GM21825 (cell line): ENCODE measurements around the gene PIK3C3.
"Not testable (repeated sequence)": the region's sequence is repeated elsewhere in the genome, so short reads cannot be mapped to it uniquely, and the experiment has no call there.

Experiments
- ATAC-seq: cut with Tn5 transposase; IDR thresholded peaks from one replicate; pipeline ENCODE4 v1.9.1; 2021; ENCODE audit warnings: mild to moderate bottlenecking, moderate library complexity; ENCODE audit not compliant: unreplicated experiment

Gene PIK3C3

DNA sequence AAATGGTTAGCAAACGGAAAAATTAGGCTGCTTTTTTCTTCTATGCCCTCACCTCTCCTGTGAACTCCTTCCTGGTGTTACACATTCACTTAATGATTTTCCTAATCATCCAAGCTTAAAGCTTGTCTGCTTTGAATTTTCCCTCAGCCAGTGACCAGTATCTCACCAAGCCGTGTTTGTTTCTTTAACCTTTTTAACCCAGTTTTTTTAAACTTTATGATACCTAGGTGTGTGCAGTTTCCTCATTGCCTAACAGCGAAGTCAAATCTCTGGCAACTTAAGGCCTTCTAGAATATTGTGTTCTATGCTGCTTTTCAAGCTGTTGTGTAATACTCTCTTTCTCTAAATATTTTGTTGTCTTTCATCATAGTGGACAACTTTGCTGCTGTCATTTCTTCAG is 113.0 kb downstream of the PIK3C3 start:
- no peak for ATAC-seq

DNA sequence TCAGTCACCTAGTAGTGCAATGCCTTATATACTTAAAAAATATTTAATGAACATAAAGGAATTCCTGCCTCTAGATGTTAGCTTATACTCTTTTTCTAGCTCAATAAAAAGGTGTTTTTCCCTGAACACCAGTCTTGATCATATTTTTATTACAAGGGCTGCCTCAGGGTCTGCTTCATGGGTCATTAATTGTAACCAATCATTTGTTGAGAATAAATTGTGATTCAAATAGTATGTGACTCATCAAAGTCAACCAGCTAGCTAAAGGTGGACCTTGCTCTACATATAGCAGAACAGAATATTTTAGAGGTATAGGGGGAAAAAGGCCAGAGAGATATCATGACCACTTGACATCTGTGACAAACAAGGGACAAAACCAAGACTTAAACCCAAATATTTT is 114.0 kb downstream of the PIK3C3 start:
- ATAC-seq: no peak

DNA sequence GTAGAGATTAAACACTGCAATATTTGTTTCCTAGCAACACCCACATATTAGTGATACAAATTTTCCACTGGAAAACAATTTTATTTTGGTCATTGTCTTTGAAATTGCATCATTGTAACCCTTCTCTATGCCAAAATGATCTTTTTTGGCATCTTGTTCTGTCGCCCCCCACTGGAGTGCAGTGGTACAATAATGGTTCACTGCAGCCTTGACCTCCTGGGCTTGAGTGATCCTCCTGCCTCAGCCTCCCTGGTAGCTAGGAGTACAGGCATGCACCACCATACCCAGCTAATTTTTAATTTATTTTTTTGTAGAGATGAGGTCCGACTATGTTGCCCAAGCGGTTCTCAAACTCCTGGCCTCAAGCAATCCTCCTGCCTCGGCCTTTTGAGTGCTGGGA is 117.4 kb downstream of the PIK3C3 start:
- ATAC-seq: no peak

DNA sequence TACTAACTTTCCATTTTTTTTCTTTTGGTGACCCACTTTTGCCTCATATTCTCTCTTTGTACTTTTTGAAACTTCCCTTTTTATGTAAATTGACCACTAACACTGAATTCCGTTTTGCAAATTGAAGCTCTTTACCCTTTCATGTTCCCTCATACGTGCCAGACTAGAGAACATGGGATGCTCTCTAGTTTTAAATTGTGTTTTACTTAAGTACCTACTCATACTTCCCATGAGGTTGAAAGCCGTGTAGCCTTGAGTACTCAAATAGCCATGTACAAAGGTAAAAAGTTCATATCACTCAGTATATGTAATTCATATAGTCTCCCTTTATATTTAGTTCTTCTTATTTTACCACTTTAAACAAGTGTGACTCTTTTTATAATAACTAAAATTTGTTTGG is 119.7 kb downstream of the PIK3C3 start:
- no peak for ATAC-seq

DNA sequence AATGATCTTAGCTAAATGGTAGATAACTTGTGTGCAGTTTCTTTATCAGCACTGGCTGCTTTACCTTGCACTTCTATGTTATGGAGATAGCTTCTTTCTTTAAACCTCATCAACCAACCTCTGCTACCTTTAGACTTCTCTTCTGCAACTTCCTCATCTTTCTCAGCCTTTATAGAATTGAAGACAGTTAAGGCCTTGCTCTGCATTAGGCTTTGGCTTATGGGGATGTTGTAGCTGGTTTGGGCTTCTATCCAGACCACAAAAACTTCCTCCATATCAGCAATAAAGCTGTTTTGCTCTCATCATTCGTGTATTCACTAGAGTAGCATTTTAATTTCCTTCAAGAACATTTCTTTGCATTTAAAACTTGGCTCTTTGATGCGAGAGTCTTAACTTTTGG is 123.7 kb downstream of the PIK3C3 start:
- no peak for ATAC-seq

DNA sequence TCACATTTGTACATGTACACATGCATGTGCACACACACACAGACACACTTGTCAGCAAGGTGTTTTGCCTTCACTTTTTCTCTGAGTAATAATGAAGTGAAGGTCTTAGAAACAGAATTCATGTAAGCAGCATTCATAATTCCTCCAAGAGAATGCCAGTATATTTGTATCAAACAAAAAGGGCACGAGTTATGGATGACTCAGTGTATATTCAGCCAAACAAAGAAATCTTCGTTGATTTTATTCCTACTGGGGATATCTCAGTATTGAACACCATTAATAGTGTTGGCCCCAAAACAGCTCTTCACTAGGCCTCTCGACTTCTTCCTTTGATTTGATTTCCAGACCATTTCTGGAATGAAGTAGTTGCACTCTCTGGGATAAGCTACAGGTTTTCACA is 125.3 kb downstream of the PIK3C3 start:
- no peak for ATAC-seq

DNA sequence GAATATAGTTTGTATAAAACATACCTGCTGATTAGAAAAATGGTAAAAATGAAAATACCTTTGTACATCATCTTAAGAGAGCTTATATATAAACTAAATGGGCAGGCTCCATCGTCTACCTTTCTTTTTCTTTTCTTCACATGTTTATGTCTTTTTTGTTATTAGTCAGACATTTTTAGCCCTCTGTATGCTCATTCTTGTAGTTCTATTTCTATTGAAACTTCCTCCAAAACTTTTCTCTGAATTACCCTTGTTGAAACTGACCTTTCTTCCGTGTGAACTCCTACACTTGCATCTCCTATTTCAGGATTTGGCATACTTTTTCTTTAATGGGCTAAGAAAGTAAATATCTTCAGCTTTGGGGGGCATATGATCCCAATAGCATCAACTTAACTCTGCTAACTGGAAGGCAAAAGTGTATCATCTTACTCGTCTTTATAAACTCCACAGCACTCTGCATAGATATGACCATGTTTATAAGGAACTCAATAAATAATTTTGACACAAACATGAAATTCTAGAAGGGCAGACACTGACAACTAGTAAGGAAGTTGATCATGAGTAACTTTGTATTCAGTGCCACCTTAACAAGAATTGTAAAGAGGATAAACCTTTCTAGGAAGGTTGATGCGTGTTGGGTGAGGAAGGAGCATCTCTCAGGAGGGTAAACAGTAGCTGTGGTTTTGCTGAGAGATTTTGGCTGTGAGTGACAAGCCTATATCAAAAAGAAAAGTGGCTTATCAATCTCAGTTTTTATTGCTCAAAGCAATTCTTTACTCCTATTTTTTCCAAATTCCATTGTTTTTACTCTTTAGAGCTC is 127.6 kb downstream of the PIK3C3 start:
- no peak for ATAC-seq

DNA sequence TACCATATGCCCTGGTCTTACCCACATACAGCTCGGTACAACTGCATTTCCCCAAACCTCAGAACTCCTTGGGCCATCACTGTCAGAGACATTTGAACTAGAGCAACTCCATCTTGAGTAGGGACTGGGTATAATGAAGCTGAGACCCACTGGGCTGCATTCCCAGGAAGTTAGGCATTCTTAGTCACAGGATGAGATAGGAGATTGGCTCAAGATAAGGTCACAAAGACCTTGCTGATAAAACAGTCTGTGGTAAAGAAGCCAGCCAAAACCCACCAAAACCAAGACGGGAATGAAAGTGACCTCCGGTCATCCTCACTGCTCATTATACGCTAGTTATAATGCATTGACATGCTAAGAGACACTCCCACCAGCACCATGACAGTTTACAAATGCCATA is 131.3 kb downstream of the PIK3C3 start:
- ATAC-seq: no peak

DNA sequence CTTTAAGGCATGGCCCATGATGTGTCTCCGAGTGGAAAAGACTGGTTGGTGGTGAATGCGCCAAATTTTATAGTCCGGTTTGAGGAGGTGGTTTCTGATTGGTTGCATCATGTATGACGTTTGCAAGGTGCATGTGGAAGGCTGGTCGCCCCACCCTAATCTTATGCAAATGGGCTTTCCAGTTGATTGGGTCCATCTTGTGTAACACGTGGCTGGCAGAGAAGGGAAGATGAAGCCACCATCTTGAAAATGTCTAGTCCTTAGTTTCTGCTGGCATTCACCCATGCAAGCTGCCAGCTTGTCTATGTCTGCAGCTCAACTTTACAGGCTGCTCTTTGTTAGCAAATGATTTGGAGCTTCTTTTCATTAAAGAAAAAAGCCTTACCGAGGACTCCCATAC is 132.2 kb downstream of the PIK3C3 start:
- ATAC-seq: no peak

DNA sequence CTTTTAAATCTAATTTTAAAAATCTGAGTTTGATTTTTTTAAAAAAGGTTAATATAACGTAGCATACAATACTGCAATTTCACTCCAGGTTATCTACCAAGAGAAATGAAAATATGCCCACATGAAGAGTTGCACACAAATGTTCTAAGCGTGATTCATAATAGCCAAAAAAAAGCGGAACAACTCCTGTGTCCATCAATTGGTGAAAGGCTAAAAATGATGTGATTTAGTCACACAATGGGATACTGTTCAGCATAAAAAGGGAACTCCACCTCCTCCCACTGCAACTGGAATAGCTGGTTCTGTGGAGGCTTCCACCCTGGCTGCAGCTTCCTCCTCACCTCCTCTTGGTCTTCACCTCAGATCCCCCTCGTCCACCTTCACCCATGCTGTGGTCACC is 132.8 kb downstream of the PIK3C3 start:
- ATAC-seq: no peak

DNA sequence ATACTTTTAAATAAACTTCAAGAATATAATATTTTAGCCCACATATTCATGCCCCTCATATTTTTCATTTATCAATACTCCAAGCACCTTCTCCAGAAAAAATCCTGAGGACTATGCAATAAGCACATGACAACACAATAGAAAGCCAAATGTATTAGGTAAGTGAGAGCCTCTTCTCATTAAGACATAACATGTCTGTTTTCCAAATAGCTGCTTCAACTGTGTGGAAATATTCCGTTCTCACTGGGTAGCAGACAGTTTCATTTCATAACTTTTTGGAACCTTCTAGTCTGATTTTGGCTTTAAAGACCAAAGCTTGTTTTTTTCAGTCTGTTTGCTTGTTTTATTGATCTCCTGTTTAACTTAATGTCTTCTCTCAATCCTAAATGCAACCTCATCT is 137.8 kb downstream of the PIK3C3 start:
- no peak for ATAC-seq

DNA sequence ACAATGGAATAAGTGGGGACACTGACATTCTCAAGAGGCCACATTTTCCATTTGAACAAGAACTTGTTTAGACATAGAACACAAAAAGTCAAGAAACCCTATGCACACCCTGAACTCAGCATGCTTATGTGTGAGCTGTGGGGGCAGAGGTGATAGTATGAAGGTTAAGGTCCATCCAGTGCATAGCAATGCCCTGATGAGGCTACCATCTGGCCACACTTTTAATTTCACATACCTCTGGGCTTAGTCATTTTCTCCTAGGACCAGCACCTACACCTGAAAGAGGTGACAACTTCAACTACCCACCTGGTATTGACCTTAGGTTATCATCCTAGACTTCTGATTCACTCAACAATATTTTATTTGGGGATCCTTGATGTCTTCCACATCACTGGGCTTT is 139.8 kb downstream of the PIK3C3 start:
- no peak for ATAC-seq

DNA sequence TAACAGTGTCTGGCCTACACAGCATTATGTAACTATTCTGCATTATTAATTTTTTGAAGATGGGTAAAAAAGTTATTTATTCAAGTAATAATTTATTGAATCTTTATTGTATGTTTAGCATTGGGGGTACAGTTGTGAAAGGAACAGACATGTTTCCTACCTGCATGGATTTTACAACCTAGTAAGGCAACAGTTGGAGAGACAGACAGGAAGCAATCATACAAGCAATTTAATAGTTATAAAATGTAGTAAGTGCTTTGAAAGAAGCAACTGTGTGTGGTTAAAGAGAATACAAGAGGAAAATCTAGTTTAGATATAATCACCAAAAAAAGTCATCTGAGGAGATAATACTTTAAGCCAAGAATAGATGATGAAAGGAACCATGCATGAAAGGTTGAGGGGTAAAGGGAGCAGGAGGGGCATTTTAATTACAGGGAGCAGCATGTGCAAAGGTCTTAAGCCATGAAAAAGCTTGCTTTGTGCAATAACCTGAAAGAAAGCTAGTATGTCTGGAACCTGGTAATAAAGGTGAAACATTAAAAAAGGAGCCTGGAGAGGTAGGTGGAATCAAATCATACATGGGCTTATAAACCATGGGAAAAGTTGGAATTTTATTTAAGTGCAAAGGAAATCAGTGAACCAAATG is 140.8 kb downstream of the PIK3C3 start:
- no peak for ATAC-seq

DNA sequence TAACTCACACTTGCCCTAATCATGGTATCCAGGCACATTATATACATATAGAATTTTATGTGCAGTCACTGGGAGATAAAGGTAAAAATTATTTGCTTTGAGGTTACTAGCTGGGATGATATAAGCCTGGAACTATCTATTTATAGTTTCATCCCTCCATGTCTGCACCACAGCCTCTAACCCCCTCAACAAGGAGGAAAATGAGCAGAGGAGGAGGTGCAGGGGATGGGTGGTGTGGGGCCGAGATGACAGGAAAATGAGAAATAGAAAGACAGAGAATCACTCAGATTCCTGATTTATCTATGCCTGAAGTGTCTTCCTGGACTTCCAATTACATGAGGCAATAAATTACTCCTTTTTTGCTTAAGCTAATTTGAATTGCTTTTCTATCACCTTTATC is 145.2 kb downstream of the PIK3C3 start:
- ATAC-seq: no peak

DNA sequence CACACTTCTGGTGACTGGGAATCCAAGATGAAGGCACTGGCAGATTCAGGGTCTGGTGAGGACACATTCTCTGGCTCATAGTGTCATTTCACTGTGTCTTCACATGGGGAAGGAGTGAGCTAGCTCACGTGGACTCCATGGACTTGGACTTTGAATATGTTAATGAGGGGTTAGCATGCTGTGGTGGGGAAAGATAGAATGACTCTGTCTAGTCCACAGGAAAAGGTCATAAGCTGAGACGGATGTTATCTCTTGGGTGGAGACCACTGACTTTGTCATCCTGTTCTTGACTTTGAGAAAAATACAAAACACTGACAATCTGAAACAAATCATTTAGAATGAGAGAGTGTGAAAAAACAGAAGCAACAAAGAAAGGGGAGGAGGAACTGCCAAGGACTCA is 145.9 kb downstream of the PIK3C3 start:
- no peak for ATAC-seq

DNA sequence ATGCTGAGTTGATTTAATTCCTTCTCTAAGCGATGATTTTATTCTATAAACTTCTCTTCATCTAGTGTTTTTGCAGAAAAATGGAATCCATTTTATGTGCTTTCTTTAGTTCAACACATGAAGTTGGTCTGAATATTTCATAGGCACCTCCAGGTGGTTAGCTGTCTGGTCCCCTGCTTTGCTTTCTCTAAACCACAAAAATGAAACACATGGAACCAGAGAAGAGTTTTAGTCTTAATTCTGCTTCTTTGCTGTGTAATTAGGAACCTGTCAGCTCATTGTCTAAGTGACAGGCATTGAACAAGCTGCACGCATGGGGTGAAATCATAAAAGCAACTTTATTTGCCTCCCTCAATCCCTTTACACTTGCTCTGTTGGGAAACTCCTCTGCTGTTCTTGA is 150.4 kb downstream of the PIK3C3 start:
- ATAC-seq: no peak

DNA sequence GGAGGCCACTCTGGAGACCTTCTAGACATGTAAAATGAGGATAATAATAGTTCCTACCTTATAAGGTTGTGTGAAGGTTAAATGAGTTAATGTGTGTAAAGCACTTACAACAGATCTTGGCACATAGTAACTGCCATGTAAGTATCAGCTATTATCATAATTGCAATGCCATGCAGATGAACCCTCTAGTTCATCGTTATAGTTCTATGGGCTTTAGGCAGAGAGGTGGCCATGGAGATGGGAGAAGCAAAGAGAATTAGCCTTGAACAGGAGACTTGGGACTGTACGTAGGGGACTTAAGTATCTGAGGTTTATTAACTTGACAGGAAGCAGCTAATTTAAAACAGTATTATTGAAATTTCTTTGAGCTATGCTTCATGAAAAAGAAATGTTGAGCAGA is 151.8 kb downstream of the PIK3C3 start:
- ATAC-seq: no peak

DNA sequence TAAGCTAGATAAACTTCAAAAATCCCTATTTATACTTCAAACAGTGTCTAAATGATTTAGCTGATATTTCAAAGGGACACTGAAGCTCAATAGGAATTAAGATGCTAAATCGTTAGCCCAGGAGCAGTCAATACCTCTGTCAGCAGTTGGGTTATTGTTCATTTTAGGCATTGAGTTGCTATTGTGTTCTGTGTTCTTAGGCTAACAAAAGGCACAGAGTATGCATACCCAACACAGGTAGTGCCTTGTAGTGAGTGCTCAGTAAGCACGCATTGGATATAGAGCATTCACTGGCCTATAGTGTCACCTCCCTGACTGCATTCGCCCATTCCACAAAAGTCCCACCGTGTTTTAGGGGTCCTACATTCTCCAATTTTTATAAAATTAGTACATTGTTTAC is 152.3 kb downstream of the PIK3C3 start:
- no peak for ATAC-seq

DNA sequence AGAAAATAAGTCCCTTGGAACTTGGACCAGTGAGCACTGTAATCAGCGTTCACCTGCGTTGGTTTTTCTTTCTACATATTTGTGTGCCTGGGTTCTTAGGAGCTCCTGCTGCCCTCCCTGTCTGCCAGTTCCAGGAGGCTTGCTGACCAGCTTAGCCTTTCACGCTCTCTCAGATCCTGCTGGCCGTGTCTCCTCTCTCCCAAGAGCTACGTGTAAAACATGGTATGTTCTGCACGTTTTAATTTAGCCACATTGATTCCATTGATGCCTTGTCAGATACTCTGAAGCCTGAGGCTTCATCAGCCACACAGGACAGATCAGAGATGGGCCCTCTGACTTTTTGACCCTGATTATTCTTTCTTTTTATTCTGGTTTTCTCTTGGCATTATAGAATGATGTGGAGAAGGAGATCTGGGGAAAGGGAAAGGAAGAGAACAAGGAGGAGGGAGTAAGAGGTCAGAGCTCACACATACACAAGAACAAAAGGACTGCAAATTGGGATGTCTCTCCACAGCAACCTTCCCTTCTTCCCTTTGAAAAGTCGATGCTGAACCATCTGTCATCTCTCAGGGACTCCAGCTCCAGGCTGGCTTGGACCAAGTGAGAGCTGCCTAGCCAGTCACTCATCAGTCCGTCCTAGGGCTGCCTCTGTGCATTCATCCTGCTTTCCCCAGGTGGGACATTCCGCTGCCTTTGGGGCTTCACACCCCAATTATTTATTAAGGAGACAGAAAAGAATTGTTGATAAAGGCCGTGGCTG is 152.8 kb downstream of the PIK3C3 start:
- no peak for ATAC-seq

DNA sequence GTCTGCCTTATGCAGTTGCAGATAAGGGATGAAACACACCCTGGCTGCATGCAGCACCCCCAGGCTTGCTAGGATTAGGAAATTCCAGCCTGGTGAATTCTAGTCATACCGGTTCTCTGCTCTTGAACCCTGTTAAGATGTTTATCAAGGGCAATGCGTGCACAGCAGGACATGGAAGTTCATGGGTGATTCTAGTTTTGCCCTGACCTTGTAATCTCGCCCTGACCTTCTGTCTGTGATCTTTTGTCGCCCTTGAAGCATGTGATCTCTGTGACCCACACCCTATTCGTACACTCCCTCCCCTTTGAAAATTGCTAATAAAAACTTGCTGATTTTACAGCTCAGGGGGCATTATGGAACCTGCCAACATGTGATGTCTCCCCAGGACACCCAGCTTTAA is 157.1 kb downstream of the PIK3C3 start:
- ATAC-seq: not testable (repeated sequence)

DNA sequence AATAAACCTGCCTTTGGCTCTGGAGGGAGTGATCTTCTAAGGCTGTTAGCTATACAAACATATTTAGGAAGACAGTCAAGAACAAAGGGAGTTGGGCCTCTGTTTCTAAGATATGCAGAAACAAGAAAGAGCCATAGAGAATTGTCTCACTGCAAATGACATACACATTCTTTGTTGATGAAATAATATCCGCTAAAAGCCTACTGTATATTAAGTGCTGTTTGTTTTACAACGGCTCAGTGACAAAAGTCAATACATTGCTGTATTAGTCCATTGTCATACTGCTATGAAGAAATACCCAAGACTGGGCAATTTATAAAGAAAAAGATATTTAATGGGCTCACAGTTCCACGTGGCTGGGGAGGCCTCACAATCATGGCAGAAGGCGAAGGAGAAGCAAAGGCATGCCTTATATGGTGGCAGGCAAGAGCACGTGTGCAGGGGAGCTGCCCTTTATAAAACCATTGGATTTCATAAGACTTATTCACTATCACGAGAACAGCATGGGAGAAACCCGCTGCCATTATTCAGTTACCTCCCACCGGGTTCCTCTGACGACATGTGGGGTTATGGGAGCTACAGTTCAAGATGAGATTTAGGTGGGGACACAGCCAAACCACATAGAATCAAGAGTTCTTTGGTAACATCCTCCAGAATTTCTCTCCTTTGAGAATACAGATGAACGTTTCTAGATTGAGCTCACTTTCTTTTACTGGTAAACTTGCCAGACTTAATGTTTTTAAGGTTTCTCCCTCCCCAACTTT is 157.8 kb downstream of the PIK3C3 start:
- ATAC-seq: no peak
